Caco-2 (cell line): Measurements from ENCODE around the gene PDK4. TPM values are rescaled to one million over a fixed set of nuclear protein-coding genes. Genes with fewer than 3 reads are reported as not detected.

Experiments
- BruUV-seq: library from RNA; stranded (reverse); fragments of 400-500 nt; replicated peaks from 2 replicates; lab custom pipeline; 2021; lab: Mats Ljungman, UMichigan
- CTCF ChIA-PET: fragments of 300-600 bp; sonication (Branson Sonifier 250); formaldehyde crosslinking; loops from one replicate; lab custom pipeline; 2022; ENCODE audit warnings: antibody characterized with exemption; lab: Charles Lee
- POLR2A ChIA-PET: fragments of 300-600 bp; sonication (Branson Sonifier 250); formaldehyde crosslinking; loops from one replicate; lab custom pipeline; 2022; ENCODE audit warnings: antibody characterized with exemption; lab: Charles Lee
- DNase-seq, 2 experiments: peaks; one replicate each; pipeline versions ENCODE4 v3.0.0 to v3.0.0-alpha.2; 2020 to 2022
- H3K27me3 ChIP-seq: replicated peaks from 2 replicates; pipeline ENCODE4 v1.6.0; 2011; ENCODE audit warnings: low read length; ENCODE audit not compliant: control insufficient read depth, insufficient read depth
- H3K36me3 ChIP-seq: 2 replicates; pipeline ENCODE4 v1.5.1; 2011; ENCODE audit warnings: low read length; ENCODE audit not compliant: control insufficient read depth, insufficient read depth
- H3K4me1 ChIP-seq: fragments of 250-450 bp; sonication (Bioruptor Pico); 2 replicates; pipeline ENCODE4 v1.5.1; 2020; ENCODE audit warnings: mild to moderate bottlenecking
- H3K4me3 ChIP-seq: 2 replicates; pipeline ENCODE4 v1.5.1; 2011; ENCODE audit warnings: low read depth, mild to moderate bottlenecking, control low read depth, low read length
- H3K9me3 ChIP-seq: fragments of 250-450 bp; sonication (Bioruptor Pico); 2 replicates; pipeline ENCODE4 v1.5.1; 2020; ENCODE audit warnings: mild to moderate bottlenecking, moderate library complexity
- H3K27ac Mint-ChIP-seq: one replicate; pipeline ENCODE4 v1.8.0; 2022; ENCODE audit warnings: mixed read lengths; ENCODE audit not compliant: unreplicated experiment
- H3K27me3 Mint-ChIP-seq: one replicate; pipeline ENCODE4 v1.8.0; 2022; ENCODE audit warnings: mixed read lengths; ENCODE audit not compliant: insufficient read depth, unreplicated experiment
- H3K36me3 Mint-ChIP-seq: one replicate; pipeline ENCODE4 v1.8.0; 2022; ENCODE audit warnings: mild to moderate bottlenecking, mixed read lengths; ENCODE audit not compliant: insufficient read depth, unreplicated experiment
- H3K4me1 Mint-ChIP-seq: one replicate; pipeline ENCODE4 v1.8.0; 2022; ENCODE audit warnings: low read depth, mixed read lengths; ENCODE audit not compliant: unreplicated experiment
- H3K4me3 Mint-ChIP-seq: one replicate; pipeline ENCODE4 v1.8.0; 2022; ENCODE audit warnings: mild to moderate bottlenecking, moderate library complexity, mixed read lengths; ENCODE audit not compliant: unreplicated experiment
- H3K9me3 Mint-ChIP-seq: one replicate; pipeline ENCODE4 v1.8.0; 2022; ENCODE audit warnings: mixed read lengths; ENCODE audit not compliant: unreplicated experiment
- CTCF ChIP-seq, 2 experiments: fragments of 200-600 bp in 1 of 2; IDR thresholded peaks; 1 replicate in 1 of 2; 2 replicates in 1 of 2; pipeline versions ENCODE4 v1.5.1 to v1.8.0; 2011 to 2022; ENCODE audit warnings: antibody characterized with exemption in 1 of 2, control low read depth in 1 of 2, inconsistent platforms in 1 of 2, low read depth in 1 of 2, low read length in 1 of 2, mild to moderate bottlenecking in 1 of 2, moderate library complexity in 1 of 2; ENCODE audit not compliant: insufficient read depth in 1 of 2, severe bottlenecking in 1 of 2, unreplicated experiment in 1 of 2
- intact Hi-C: fragments of 100-400 bp; cut with micrococcal nuclease; formaldehyde crosslinking; loops from one replicate; pipeline ENCODE4 v1.10.0; 2022; ENCODE audit not compliant: unreplicated experiment
- total RNA-seq: library from RNA; stranded (reverse); gene quantifications from 2 replicates; pipeline ENCODE4 v1.2.3, GENCODE V29; 2022

The PDK4 gene
- total RNA-seq, 1 experiment from 2014 or later: 0.20 TPM

DNA sequence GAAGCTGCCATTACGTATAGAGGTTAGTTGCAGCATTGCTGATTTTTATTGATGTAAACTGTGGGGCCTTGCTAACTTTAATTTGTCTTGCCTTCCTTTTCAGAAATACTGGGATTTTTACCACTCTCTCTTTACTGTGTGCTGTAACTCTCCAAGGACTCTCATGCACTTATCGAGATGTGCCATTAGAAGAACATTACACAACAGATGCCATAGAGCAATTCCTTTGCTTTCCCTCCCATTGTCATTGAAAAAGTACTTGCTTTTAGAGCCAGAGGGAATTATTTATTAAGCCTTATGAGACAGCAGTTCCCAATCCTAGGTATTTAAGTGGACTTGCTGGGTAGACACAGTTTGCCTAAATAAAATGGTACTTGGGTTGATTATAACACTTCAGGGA is 58.8 kb downstream of the PDK4 start:
- Mint-ChIP-seq H3K4me3 (no peak overlapping the region), H3K27ac (no peak overlapping the region), H3K27me3 (peaks cover 7% of the 10 kb centered on the region), H3K4me1 (peaks cover 15% of the 10 kb centered on the region), H3K36me3 (no peaks in the 10 kb centered on the region), H3K9me3 (no peaks in the 10 kb centered on the region)
- Histone ChIP-seq H3K27me3 (no peaks in the 10 kb centered on the region), H3K4me3 (no peak overlapping the region), H3K36me3 (no peaks in the 10 kb centered on the region), H3K4me1 (peaks cover 13% of the 10 kb centered on the region), H3K9me3 (no peaks in the 10 kb centered on the region)
- intact Hi-C loops: no loop called here
- BruUV-seq: no TSS peak
- no peak for TF ChIP-seq CTCF (IDR thresholded peaks at IDR 0.05; ENCODE audit: insufficient read depth in 1 of 2, low read depth in 1 of 2, low read length in 1 of 2, severe bottlenecking in 1 of 2, unreplicated experiment in 1 of 2)
- DNase-seq: no peak
- ChIA-PET CTCF (no interaction called here), POLR2A (no interaction called here)

GRCh38 chr7:95536656-95537311 is 59.5 kb downstream of the PDK4 start:
- Histone ChIP-seq H3K4me1 (peaks cover 13% of the 10 kb centered on the region), H3K9me3 (no peaks in the 10 kb centered on the region), H3K36me3 (no peaks in the 10 kb centered on the region), H3K27me3 (no peaks in the 10 kb centered on the region), H3K4me3 (no peak overlapping the region)
- Mint-ChIP-seq H3K27me3 (peaks cover 7% of the 10 kb centered on the region), H3K9me3 (no peaks in the 10 kb centered on the region), H3K36me3 (no peaks in the 10 kb centered on the region), H3K27ac (no peak overlapping the region), H3K4me1 (peaks cover 15% of the 10 kb centered on the region), H3K4me3 (no peak overlapping the region)
- ChIA-PET POLR2A (no interaction called here), CTCF (no interaction called here)
- no peak for TF ChIP-seq CTCF (IDR thresholded peaks at IDR 0.05; ENCODE audit: insufficient read depth in 1 of 2, low read depth in 1 of 2, low read length in 1 of 2, severe bottlenecking in 1 of 2, unreplicated experiment in 1 of 2)
- BruUV-seq: no TSS peak
- intact Hi-C loops: no loop called here
- DNase-seq: no peak

GRCh38 chr7:95535662-95536061 is 60.7 kb downstream of the PDK4 start:
- no peaks in the 10 kb centered on the region for H3K9me3 ChIP-seq
- H3K27me3 Mint-ChIP-seq: peaks cover 7% of the 10 kb centered on the region
- intact Hi-C loops: no loop called here
- no peaks in the 10 kb centered on the region for H3K9me3 Mint-ChIP-seq
- H3K27me3 ChIP-seq: no peaks in the 10 kb centered on the region
- H3K4me1 Mint-ChIP-seq: peaks cover 15% of the 10 kb centered on the region
- BruUV-seq: no TSS peak
- H3K36me3 ChIP-seq: no peaks in the 10 kb centered on the region
- peaks cover 13% of the 10 kb centered on the region for H3K4me1 ChIP-seq
- no peak for DNase-seq
- ChIA-PET POLR2A (no interaction called here), CTCF (no interaction called here)
- no peak overlapping the region for H3K4me3 Mint-ChIP-seq
- H3K27ac Mint-ChIP-seq: no peak overlapping the region
- no peak for TF ChIP-seq CTCF (IDR thresholded peaks at IDR 0.05; ENCODE audit: insufficient read depth in 1 of 2, low read depth in 1 of 2, low read length in 1 of 2, severe bottlenecking in 1 of 2, unreplicated experiment in 1 of 2)
- no peaks in the 10 kb centered on the region for H3K36me3 Mint-ChIP-seq
- H3K4me3 ChIP-seq: no peak overlapping the region
